Chondrocyte (in vitro differentiated cells): ENCODE data around the gene SLC15A2. TPM values are rescaled to one million over a fixed set of nuclear protein-coding genes. Genes with fewer than 3 reads are reported as not detected.

Experiments
- DNase-seq: peaks from one replicate; pipeline ENCODE4 v3.0.0; 2021; ENCODE audit warnings: mixed read lengths, low spot score
- H3K27ac Mint-ChIP-seq: one replicate; pipeline ENCODE4 v1.8.0; 2021; ENCODE audit warnings: mild to moderate bottlenecking, moderate library complexity, mixed read lengths; ENCODE audit not compliant: unreplicated experiment
- H3K27me3 Mint-ChIP-seq: 2 replicates; pipeline ENCODE4 v1.8.0; 2021; ENCODE audit warnings: low read depth, mixed read lengths
- H3K36me3 Mint-ChIP-seq: 2 replicates; pipeline ENCODE4 v1.8.0; 2021; ENCODE audit warnings: low read depth, mixed read lengths
- H3K4me1 Mint-ChIP-seq: 2 replicates; pipeline ENCODE4 v1.8.0; 2021; ENCODE audit warnings: low read depth, mild to moderate bottlenecking, mixed read lengths
- H3K4me3 Mint-ChIP-seq: one replicate; pipeline ENCODE4 v1.8.0; 2021; ENCODE audit warnings: mild to moderate bottlenecking, moderate library complexity, mixed read lengths; ENCODE audit not compliant: unreplicated experiment
- H3K9me3 Mint-ChIP-seq: 2 replicates; pipeline ENCODE4 v1.8.0; 2021; ENCODE audit warnings: low read depth, mixed read lengths
- total RNA-seq: library from RNA; stranded (reverse); gene quantifications from 3 replicates; pipeline ENCODE4 v1.2.1, GENCODE V29; 2021
- TF ChIP-seq, protein P1 (sequence below): fragments of 200-600 bp; sonication (generic); IDR thresholded peaks from 2 replicates; pipeline ENCODE4 v1.5.0; 2021; ENCODE audit warnings: antibody characterized with exemption, mild to moderate bottlenecking, moderate library complexity

The SLC15A2 gene
- total RNA-seq, 1 donor from 2014 or later: 1.4 TPM

DNA sequence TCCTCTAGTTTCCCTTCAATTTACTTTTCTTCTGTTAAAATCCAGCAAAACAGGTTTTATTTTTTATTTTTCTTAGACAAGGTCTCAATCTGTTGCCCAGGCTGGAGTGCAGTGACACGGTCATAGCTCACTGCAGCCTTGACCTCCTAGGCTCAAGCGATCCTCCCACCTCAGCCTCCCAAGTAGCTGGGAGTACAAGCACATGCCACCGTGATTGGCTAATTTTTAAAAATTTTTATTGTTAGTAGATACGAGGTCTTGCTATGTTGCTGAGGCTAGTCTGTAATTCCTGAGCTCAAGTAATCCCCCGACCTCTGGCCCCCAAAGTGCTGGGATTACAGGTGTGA, 86.2 kb downstream of the SLC15A2 start:
- no peak for DNase-seq
- peaks cover 7% of the 10 kb centered on the region for H3K36me3 Mint-ChIP-seq
- no peaks in the 10 kb centered on the region for H3K4me1 Mint-ChIP-seq
- H3K4me3 Mint-ChIP-seq: no peak overlapping the region
- TF ChIP-seq, protein P1, sequence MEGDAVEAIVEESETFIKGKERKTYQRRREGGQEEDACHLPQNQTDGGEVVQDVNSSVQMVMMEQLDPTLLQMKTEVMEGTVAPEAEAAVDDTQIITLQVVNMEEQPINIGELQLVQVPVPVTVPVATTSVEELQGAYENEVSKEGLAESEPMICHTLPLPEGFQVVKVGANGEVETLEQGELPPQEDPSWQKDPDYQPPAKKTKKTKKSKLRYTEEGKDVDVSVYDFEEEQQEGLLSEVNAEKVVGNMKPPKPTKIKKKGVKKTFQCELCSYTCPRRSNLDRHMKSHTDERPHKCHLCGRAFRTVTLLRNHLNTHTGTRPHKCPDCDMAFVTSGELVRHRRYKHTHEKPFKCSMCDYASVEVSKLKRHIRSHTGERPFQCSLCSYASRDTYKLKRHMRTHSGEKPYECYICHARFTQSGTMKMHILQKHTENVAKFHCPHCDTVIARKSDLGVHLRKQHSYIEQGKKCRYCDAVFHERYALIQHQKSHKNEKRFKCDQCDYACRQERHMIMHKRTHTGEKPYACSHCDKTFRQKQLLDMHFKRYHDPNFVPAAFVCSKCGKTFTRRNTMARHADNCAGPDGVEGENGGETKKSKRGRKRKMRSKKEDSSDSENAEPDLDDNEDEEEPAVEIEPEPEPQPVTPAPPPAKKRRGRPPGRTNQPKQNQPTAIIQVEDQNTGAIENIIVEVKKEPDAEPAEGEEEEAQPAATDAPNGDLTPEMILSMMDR: no peak
- no peak overlapping the region for H3K27ac Mint-ChIP-seq
- peaks cover 34% of the 10 kb centered on the region for H3K9me3 Mint-ChIP-seq
- peaks cover 9% of the 10 kb centered on the region for H3K27me3 Mint-ChIP-seq

DNA sequence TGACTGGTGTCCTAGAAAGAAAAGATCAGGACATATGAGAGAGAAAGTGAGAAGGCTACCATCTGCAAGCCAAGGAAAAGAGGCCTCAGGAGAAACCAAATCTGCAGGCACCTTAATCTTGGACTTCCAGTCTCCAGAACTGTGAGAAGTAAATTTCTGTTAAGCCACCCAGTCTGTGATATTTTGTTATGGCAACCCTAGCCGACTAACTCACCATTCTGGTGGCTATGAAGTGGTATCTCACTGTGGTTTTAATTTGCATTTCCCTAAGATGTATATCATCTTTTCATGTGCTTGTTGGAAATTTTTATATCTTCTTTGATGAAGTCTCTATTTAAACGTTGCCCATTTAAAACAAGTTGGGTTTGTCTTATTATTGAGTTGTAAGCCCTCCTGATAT, 87.3 kb downstream of the SLC15A2 start:
- no peak overlapping the region for H3K27ac Mint-ChIP-seq
- H3K27me3 Mint-ChIP-seq: peaks cover 9% of the 10 kb centered on the region
- DNase-seq: no peak
- H3K4me1 Mint-ChIP-seq: no peaks in the 10 kb centered on the region
- H3K36me3 Mint-ChIP-seq: peaks cover 7% of the 10 kb centered on the region
- H3K4me3 Mint-ChIP-seq: no peak overlapping the region
- TF ChIP-seq, protein P1: no peak
- H3K9me3 Mint-ChIP-seq: peaks cover 34% of the 10 kb centered on the region

DNA sequence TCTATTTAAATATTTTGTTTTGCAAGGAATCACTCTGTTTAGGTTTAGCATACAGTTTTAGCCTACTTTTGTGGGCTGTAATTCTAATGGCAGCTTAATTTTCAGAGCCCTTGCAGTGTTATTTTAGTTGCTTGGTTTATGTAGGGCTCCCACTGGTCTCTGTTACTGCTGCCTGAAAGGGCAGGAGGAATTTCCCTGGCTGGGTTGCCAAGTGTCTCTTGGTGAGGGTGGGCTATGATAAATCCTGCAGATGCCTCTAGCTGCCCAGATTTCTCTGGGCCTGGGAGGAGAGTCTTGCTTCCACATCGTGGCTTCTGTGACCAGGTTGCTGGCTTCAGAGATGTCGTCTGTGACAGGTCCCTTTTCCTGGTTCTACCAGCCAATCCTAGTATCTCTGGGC, 91.6 kb downstream of the SLC15A2 start:
- DNase-seq: no peak
- Mint-ChIP-seq H3K27ac (no peak overlapping the region), H3K9me3 (peaks cover 24% of the 10 kb centered on the region), H3K4me1 (no peaks in the 10 kb centered on the region), H3K4me3 (no peak overlapping the region), H3K27me3 (peaks cover 16% of the 10 kb centered on the region), H3K36me3 (peaks cover 7% of the 10 kb centered on the region)
- TF ChIP-seq, protein P1: no peak

DNA sequence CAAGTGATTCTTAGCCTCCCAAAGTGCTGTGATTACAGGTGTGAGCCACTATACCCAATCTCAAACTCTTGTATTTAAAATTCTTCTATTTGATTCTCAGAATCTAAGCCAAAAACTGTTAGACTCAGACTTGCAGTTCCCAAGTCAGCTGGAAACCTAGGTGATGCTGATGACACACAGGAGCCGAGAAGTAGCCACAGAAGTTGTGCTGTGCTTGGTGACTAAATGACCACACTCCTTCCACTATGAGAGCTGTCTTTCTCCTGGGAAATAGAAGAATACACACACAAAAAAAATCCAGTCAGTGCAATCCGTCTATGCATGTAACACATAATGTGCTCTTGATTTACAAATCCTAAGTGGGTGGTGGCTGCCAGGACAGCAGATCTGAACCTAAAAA, 93.9 kb downstream of the SLC15A2 start:
- no peak for DNase-seq
- peaks cover 7% of the 10 kb centered on the region for H3K36me3 Mint-ChIP-seq
- H3K27ac Mint-ChIP-seq: no peak overlapping the region
- peaks cover 11% of the 10 kb centered on the region for H3K27me3 Mint-ChIP-seq
- H3K4me1 Mint-ChIP-seq: no peaks in the 10 kb centered on the region
- H3K9me3 Mint-ChIP-seq: peaks cover 17% of the 10 kb centered on the region
- no peak overlapping the region for H3K4me3 Mint-ChIP-seq
- TF ChIP-seq, protein P1: no peak

DNA sequence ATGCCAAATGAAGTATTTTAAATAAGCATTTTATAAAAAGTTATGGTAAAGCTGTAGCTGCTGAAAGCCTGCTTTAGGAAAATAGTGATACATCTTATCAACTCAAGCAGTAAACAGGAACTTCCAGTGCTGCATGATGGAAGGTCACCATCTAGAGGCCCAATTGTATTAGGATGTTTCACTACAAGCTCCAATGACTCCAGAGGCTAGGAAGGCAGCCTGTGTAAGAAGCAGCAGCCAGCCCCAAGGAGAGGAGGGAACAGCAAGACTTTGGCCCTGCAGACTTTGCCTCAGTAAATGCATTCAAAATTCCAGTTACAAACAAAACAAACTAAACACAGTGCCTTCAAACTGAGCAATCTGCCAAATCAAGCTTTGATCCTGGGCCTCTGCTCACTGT, 95.7 kb downstream of the SLC15A2 start:
- Mint-ChIP-seq H3K36me3 (peaks cover 2% of the 10 kb centered on the region), H3K4me1 (no peaks in the 10 kb centered on the region), H3K27me3 (peaks cover 11% of the 10 kb centered on the region), H3K27ac (no peak overlapping the region), H3K9me3 (no peaks in the 10 kb centered on the region), H3K4me3 (no peak overlapping the region)
- DNase-seq: no peak
- TF ChIP-seq, protein P1: no peak
